Endothelial cell of umbilical vein (primary cell): Measurements from ENCODE around the gene TSPAN9.

Experiments used
- EZH2 ChIP-seq: IDR thresholded peaks from 2 replicates; pipeline ENCODE4 v1.6.1; 2012; ENCODE audit warnings: borderline replicate concordance, low read depth, mild to moderate bottlenecking, moderate library complexity, low read length, inconsistent platforms; ENCODE audit not compliant: severe bottlenecking
- GATA2 ChIP-seq: IDR thresholded peaks from 2 replicates; pipeline ENCODE4 v1.7.0; 2011; ENCODE audit warnings: low read depth, mild to moderate bottlenecking, moderate library complexity, mixed read lengths, low read length; ENCODE audit not compliant: insufficient read length, insufficient read depth
- JUN ChIP-seq: IDR thresholded peaks from 2 replicates; pipeline ENCODE4 v1.6.1; 2011; ENCODE audit warnings: borderline replicate concordance, low read depth; ENCODE audit not compliant: insufficient read length, insufficient read depth
- MYC ChIP-seq: IDR thresholded peaks from one replicate; pipeline ENCODE4 v1.6.1; 2011; ENCODE audit warnings: mild to moderate bottlenecking, low read depth, low read length
- POLR2A ChIP-seq: IDR thresholded peaks from 2 replicates; pipeline ENCODE4 v1.6.1; 2012; ENCODE audit warnings: low read depth, mild to moderate bottlenecking, control low read depth, low read length
- POLR2AphosphoS5 ChIP-seq: IDR thresholded peaks from 2 replicates; pipeline ENCODE4 v1.6.1; 2012; ENCODE audit warnings: low read depth, mild to moderate bottlenecking, control low read depth, low read length, moderate library complexity; ENCODE audit not compliant: insufficient read depth
- TF ChIP-seq, protein P1 (sequence below), 2 donors: IDR thresholded peaks; 1 replicate in 1 of 2; 2 replicates in 1 of 2; pipeline ENCODE4 v1.5.1; 2011; ENCODE audit warnings: low read length in 2 of 2, mild to moderate bottlenecking in 2 of 2, moderate library complexity in 2 of 2, control low read depth in 1 of 2, inconsistent platforms in 1 of 2, low read depth in 1 of 2; ENCODE audit not compliant: insufficient read depth in 1 of 2; ENCODE audit errors: extremely low read depth in 1 of 2
- TF ChIP-seq, protein P2 (sequence below): IDR thresholded peaks from 2 replicates; pipeline ENCODE4 v1.6.1; 2011; ENCODE audit not compliant: insufficient read depth, insufficient read length

DNA sequence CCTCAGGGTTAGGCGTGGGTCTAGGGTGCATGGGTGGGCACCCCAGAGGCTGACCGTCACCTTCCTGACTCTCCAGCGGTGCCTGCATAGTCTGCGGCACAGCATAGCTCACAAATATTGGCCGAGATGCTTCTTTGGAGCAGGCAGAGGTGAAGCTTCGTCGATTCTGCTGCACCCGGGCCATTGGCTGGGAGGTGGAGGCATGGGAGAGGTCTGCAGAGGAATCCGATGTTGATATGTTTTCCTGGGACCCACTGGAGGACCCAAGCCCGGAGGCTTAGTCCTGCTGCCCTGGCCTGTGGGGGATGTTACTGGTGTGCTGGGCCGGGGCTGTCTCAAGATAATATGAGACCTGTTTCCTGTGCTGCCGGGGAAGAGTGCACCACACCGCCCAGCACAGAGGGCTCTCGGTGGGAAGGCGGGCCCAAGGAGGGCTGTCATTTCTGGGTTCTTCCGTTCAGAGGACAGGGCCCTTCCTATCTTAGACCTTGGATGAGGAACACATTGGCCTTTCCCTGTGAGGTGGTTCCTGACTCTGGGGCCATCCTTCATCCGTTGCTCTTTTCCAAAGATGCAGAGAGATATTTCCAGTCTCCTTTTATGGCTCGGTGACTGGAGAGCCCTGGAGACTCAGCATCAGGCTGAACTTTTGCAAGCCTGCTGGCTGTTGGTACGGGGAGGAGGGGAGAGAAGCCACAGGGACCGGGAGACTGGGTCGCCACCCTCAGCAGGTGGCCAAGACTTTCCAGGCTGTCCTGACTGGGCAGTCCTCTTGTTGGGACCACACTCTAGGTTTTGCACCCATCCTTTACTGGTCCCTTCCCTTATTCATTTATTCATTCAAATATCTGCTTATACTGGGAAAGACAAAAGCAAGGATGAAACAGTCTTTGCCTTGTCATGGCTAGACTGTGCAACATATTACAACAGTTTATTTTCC is 143.5 kb downstream of the TSPAN9 start:
- TF ChIP-seq, protein P1, sequence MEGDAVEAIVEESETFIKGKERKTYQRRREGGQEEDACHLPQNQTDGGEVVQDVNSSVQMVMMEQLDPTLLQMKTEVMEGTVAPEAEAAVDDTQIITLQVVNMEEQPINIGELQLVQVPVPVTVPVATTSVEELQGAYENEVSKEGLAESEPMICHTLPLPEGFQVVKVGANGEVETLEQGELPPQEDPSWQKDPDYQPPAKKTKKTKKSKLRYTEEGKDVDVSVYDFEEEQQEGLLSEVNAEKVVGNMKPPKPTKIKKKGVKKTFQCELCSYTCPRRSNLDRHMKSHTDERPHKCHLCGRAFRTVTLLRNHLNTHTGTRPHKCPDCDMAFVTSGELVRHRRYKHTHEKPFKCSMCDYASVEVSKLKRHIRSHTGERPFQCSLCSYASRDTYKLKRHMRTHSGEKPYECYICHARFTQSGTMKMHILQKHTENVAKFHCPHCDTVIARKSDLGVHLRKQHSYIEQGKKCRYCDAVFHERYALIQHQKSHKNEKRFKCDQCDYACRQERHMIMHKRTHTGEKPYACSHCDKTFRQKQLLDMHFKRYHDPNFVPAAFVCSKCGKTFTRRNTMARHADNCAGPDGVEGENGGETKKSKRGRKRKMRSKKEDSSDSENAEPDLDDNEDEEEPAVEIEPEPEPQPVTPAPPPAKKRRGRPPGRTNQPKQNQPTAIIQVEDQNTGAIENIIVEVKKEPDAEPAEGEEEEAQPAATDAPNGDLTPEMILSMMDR (IDR thresholded peaks at IDR 0.05; ENCODE audit: extremely low read depth in 1 of 2, insufficient read depth in 1 of 2, low read depth in 1 of 2, low read length in 2 of 2), result no peak
- TF ChIP-seq JUN (no peak), POLR2AphosphoS5 (no peak), POLR2A (no peak), EZH2 (no peak), MYC (no peak), GATA2 (no peak)
- TF ChIP-seq, protein P2, sequence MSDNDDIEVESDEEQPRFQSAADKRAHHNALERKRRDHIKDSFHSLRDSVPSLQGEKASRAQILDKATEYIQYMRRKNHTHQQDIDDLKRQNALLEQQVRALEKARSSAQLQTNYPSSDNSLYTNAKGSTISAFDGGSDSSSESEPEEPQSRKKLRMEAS, result no peak
